B cell (primary cell): ENCODE measurements around the gene MGMT. TPM values are rescaled to one million over a fixed set of nuclear protein-coding genes. Genes with fewer than 3 reads are reported as not detected.

Experiments
- ATAC-seq: fragments of 200-7000 bp; cut with Tn5 transposase; one replicate; pipeline ENCODE4 v1.10.0; 2021; ENCODE audit warnings: low read depth, mild to moderate bottlenecking, moderate number of reproducible peaks, moderate library complexity
- CTCF ChIA-PET: fragments of 350-600 bp; sonication (Branson Sonifier 250); formaldehyde crosslinking; loops from one replicate; lab custom pipeline; 2021; ENCODE audit warnings: antibody characterized with exemption, inconsistent platforms; lab: Charles Lee
- POLR2A ChIA-PET: fragments of 350-600 bp; sonication (Branson Sonifier 250); formaldehyde crosslinking; loops from one replicate; lab custom pipeline; 2021; ENCODE audit warnings: antibody characterized with exemption; lab: Charles Lee
- DNase-seq: peaks from one replicate; pipeline ENCODE4 v3.0.0; 2013
- H2AFZ ChIP-seq: 2 replicates; pipeline ENCODE4 v1.6.1; 2012; ENCODE audit warnings: mild to moderate bottlenecking, low read depth, low read length; ENCODE audit not compliant: insufficient read depth, poor library complexity, severe bottlenecking
- H3K27ac ChIP-seq, 2 donors: 1 replicate in 1 of 2; 2 replicates in 1 of 2; pipeline ENCODE4 v1.5.1; 2012 to 2013; ENCODE audit warnings: low read length in 2 of 2, mild to moderate bottlenecking in 2 of 2, moderate library complexity in 1 of 2
- H3K27me3 ChIP-seq, 4 experiments: fragments of 200-600 bp in 1 of 4; sonication (generic) in 1 of 4; replicated peaks in 1 of 4; 1 replicate in 2 of 4; 2 replicates in 2 of 4; pipeline versions ENCODE4 v1.6.1 to v1.7.0; 2013 to 2016; ENCODE audit warnings: low read length in 3 of 4, mild to moderate bottlenecking in 2 of 4, mixed read lengths in 1 of 4, moderate library complexity in 1 of 4; ENCODE audit not compliant: insufficient read depth in 4 of 4, control insufficient read depth in 3 of 4; ENCODE audit errors: control extremely low read depth in 1 of 4
- H3K36me3 ChIP-seq, 2 experiments: replicated peaks in 1 of 2; 1 replicate in 1 of 2; 2 replicates in 1 of 2; pipeline versions ENCODE4 v1.6.1 to v1.7.1; 2013; ENCODE audit warnings: low read length in 1 of 2; ENCODE audit not compliant: insufficient read depth in 2 of 2, control insufficient read depth in 1 of 2; ENCODE audit errors: control extremely low read depth in 1 of 2, extremely low read depth in 1 of 2
- H3K4me1 ChIP-seq, 2 donors: fragments of 200-600 bp in 1 of 2; sonication (generic) in 1 of 2; 1 replicate in 1 of 2; 2 replicates in 1 of 2; pipeline versions ENCODE4 v1.5.1 to v1.6.1; 2013 to 2017; ENCODE audit warnings: low read length in 2 of 2; ENCODE audit not compliant: control insufficient read depth in 2 of 2, insufficient read depth in 2 of 2
- H3K4me2 ChIP-seq: replicated peaks from 2 replicates; pipeline ENCODE3; 2012; ENCODE audit warnings: mild to moderate bottlenecking, low read depth, low read length; ENCODE audit not compliant: poor library complexity, severe bottlenecking
- H3K4me3 ChIP-seq, 5 experiments: fragments of 200-600 bp in 1 of 5; sonication (generic) in 1 of 5; 1 replicate in 3 of 5; 2 replicates in 2 of 5; pipeline versions ENCODE4 v1.5.1 to v1.7.0; 2011 to 2016; ENCODE audit warnings: low read length in 4 of 5, mild to moderate bottlenecking in 4 of 5, low read depth in 2 of 5, control low read depth in 1 of 5, moderate library complexity in 1 of 5; ENCODE audit not compliant: insufficient read depth in 1 of 5; ENCODE audit errors: control extremely low read depth in 1 of 5, extremely low read depth in 1 of 5
- H3K79me2 ChIP-seq: fragments of 200-600 bp; sonication (generic); one replicate; pipeline ENCODE4 v1.6.0; 2016; ENCODE audit warnings: low read length; ENCODE audit not compliant: control insufficient read depth, insufficient read depth
- H3K9ac ChIP-seq: fragments of 200-600 bp; sonication (generic); 2 replicates; pipeline ENCODE4 v1.6.1; 2017; ENCODE audit warnings: mild to moderate bottlenecking, low read length, moderate library complexity
- H3K9me3 ChIP-seq, 3 donors: one replicate each; pipeline versions ENCODE4 v1.6.1 to v1.7.1; 2013; ENCODE audit warnings: low read length in 2 of 3; ENCODE audit not compliant: control insufficient read depth in 2 of 3, insufficient read depth in 1 of 3; ENCODE audit errors: control extremely low read depth in 1 of 3
- H4K20me1 ChIP-seq: 2 replicates; pipeline ENCODE4 v1.6.0; 2012; ENCODE audit warnings: mild to moderate bottlenecking, low read length; ENCODE audit not compliant: insufficient read depth, control insufficient read depth, poor library complexity, severe bottlenecking
- H3K27ac Mint-ChIP-seq: one replicate; pipeline ENCODE4 v1.8.0; 2021; ENCODE audit warnings: mixed read lengths
- H3K27me3 Mint-ChIP-seq: one replicate; pipeline ENCODE4 v1.8.0; 2021; ENCODE audit warnings: mixed read lengths
- H3K4me1 Mint-ChIP-seq: one replicate; pipeline ENCODE4 v1.8.0; 2021; ENCODE audit warnings: mixed read lengths
- H3K4me3 Mint-ChIP-seq: one replicate; pipeline ENCODE4 v1.8.0; 2021; ENCODE audit warnings: mixed read lengths
- H3K9me3 Mint-ChIP-seq: one replicate; pipeline ENCODE4 v1.8.0; 2022; ENCODE audit warnings: mixed read lengths; ENCODE audit not compliant: insufficient read depth
- CTCF ChIP-seq: fragments of 200-600 bp; IDR thresholded peaks from one replicate; pipeline ENCODE4 v1.8.0; 2022; ENCODE audit warnings: antibody characterized with exemption, mild to moderate bottlenecking
- EZH2 ChIP-seq: IDR thresholded peaks from 2 replicates; pipeline ENCODE4 v1.6.1; 2012; ENCODE audit warnings: borderline replicate concordance, low read depth, mild to moderate bottlenecking, moderate library complexity, low read length; ENCODE audit not compliant: insufficient read depth, poor library complexity, severe bottlenecking
- WGBS: methylation state at CpG from one replicate; pipeline ENCODE4 v1.1.5; 2013; ENCODE audit warnings: missing lambda C conversion rate; ENCODE audit not compliant: insufficient coverage; 5-methylcytosine and 5-hydroxymethylcytosine counted together
- intact Hi-C: fragments of 100-400 bp; cut with micrococcal nuclease; formaldehyde crosslinking; loops from one replicate; pipeline ENCODE4 v1.10.0; 2022
- polyA plus RNA-seq: library from polyadenylated mRNA; depleted of rRNA; stranded (reverse); fragments of >200 nt; gene quantifications from 2 replicates; pipeline ENCODE4 v1.2.3, GENCODE V29; 2012
- total RNA-seq, 2 donors: library from RNA; stranded (reverse); fragments of 120-200 nt in 1 of 2; gene quantifications; 1 replicate in 1 of 2; 2 replicates in 1 of 2; pipeline versions ENCODE4 v1.2.3 to v1.2.4, GENCODE V29; 2013 to 2022

MGMT gene
- total and polyA plus RNA-seq, 2 donors (not counting 1 experiment from before 2014, with no cell fraction given): 16.6 to 87.7 TPM

- H2AFZ ChIP-seq: no peak overlapping the region
- 88% methylated on average over 12 of the region's 13 CpGs for WGBS
- TF ChIP-seq CTCF (no peak), EZH2 (no peak)
- H3K79me2 ChIP-seq: no peaks in the 10 kb centered on the region
- H3K9me3 ChIP-seq: no peaks in the 10 kb centered on the region
- Mint-ChIP-seq H3K4me1 (no peaks in the 10 kb centered on the region), H3K27me3 (no peaks in the 10 kb centered on the region), H3K9me3 (no peaks in the 10 kb centered on the region), H3K27ac (no peak overlapping the region), H3K4me3 (no peak overlapping the region)
- no peaks in the 10 kb centered on the region for H3K27me3 ChIP-seq
- no peak overlapping the region for H3K4me3 ChIP-seq
- no peak for ATAC-seq
- DNase-seq: no peak
- ChIA-PET POLR2A (no interaction called here), CTCF (no interaction called here)
- H3K27ac ChIP-seq: no peak overlapping the region
- no peaks in the 10 kb centered on the region for H3K4me1 ChIP-seq
- no peak overlapping the region for H3K9ac ChIP-seq
- H3K4me2 ChIP-seq: no peak overlapping the region
- intact Hi-C loops: no loop called here
- H3K36me3 ChIP-seq: no peaks in the 10 kb centered on the region
- H4K20me1 ChIP-seq: peaks cover 18% of the 10 kb centered on the region
These were observed 228.6 kb downstream of the MGMT start for GRCh38 chr10:129695671-129696070.

- Histone ChIP-seq H3K9me3 (no peaks in the 10 kb centered on the region), H3K4me2 (no peak overlapping the region), H4K20me1 (peaks cover 18% of the 10 kb centered on the region), H2AFZ (no peak overlapping the region), H3K4me3 (no peak overlapping the region), H3K9ac (no peak overlapping the region), H3K4me1 (no peaks in the 10 kb centered on the region), H3K36me3 (peaks cover 0 to 2% of the 10 kb centered on the region in 2 experiments), H3K27me3 (no peaks in the 10 kb centered on the region), H3K79me2 (no peaks in the 10 kb centered on the region), H3K27ac (no peak overlapping the region)
- ChIA-PET CTCF (no interaction called here), POLR2A (no interaction called here)
- no peak overlapping the region for H3K4me3 Mint-ChIP-seq
- intact Hi-C loops: no loop called here
- WGBS: 100% methylated on average over 7 of the region's 7 CpGs
- DNase-seq: no peak
- no peaks in the 10 kb centered on the region for H3K27me3 Mint-ChIP-seq
- no peak for ATAC-seq
- no peak overlapping the region for H3K27ac Mint-ChIP-seq
- TF ChIP-seq EZH2: no peak
- no peak for TF ChIP-seq CTCF
- H3K9me3 Mint-ChIP-seq: no peaks in the 10 kb centered on the region
- H3K4me1 Mint-ChIP-seq: no peaks in the 10 kb centered on the region
These were observed 229.6 kb downstream of the MGMT start for GRCh38 chr10:129696636-129697035.
